ENCODE results near the gene OMD.
A peak's percentile ranks its signal among the peaks of the same experiment; 100 is the strongest.
"Not testable (repeated sequence)": the region's sequence is repeated elsewhere in the genome, so short reads cannot be mapped to it uniquely, and the experiment has no call there.

The OMD gene

GRCh38 chr9:92424340-92424739 lies at the start of gene OMD:
OMD (minus strand) TSS chr9:92424471; CDS start chr9:92417558, 6,913 bp downstream.
- DNase-seq = no peak

GRCh38 chr9:92468206-92468605 lies 43.9 kb upstream of the OMD start:
- no peak for DNase-seq

GRCh38 chr9:92467511-92467910 lies 43.2 kb upstream of the OMD start:
- DNase-seq = no peak

GRCh38 chr9:92467041-92467440 lies 42.8 kb upstream of the OMD start:
- no peak for DNase-seq

GRCh38 chr9:92463984-92464383 lies 39.7 kb upstream of the OMD start:
- no peak for DNase-seq

GRCh38 chr9:92463387-92463786 lies 39.1 kb upstream of the OMD start:
- DNase-seq = no peak

- DNase-seq = no peak
Measured at GRCh38 chr9:92457576-92457975, 33.3 kb upstream of the OMD start.

- DNase-seq = no peak
Measured at GRCh38 chr9:92455217-92455616, 30.9 kb upstream of the OMD start.

- no peak for DNase-seq
Measured at GRCh38 chr9:92446536-92446935, 22.3 kb upstream of the OMD start.

- no peak for DNase-seq
Measured at GRCh38 chr9:92444841-92445240, 20.6 kb upstream of the OMD start.

- DNase-seq = no peak
Measured at GRCh38 chr9:92440751-92441046, 16.4 kb upstream of the OMD start.

- DNase-seq = no peak
Measured at GRCh38 chr9:92439921-92440750, 15.9 kb upstream of the OMD start.

GRCh38 chr9:92438900-92439526 lies 14.7 kb upstream of the OMD start:
- no peak for DNase-seq

GRCh38 chr9:92435263-92435662 lies 11.0 kb upstream of the OMD start:
- no peak for DNase-seq

GRCh38 chr9:92432972-92433548 lies 8.8 kb upstream of the OMD start:
- DNase-seq = no peak

- DNase-seq = no peak
Measured at GRCh38 chr9:92432350-92432749, 8.1 kb upstream of the OMD start.

- DNase-seq = no peak
Measured at GRCh38 chr9:92429836-92430235, 5.6 kb upstream of the OMD start.

GRCh38 chr9:92426501-92427145 lies 2.4 kb upstream of the OMD start:
- DNase-seq = peak; percentile 93

- DNase-seq = no peak
Measured at GRCh38 chr9:92425474-92425873, 1.2 kb upstream of the OMD start.

GRCh38 chr9:92423612-92424011 lies 659 bp downstream of the OMD start:
- no peak for DNase-seq

- DNase-seq = no peak
Measured at GRCh38 chr9:92422611-92423338, 1.5 kb downstream of the OMD start.

- no peak for DNase-seq
Measured at GRCh38 chr9:92414566-92414965, 9.7 kb downstream of the OMD start.

- not testable (repeated sequence) for DNase-seq
Measured at GRCh38 chr9:92411157-92411556, 13.1 kb downstream of the OMD start.
